H9 (cell line): ENCODE data around the gene TMEM59L. TPM values are rescaled to one million over a fixed set of nuclear protein-coding genes. Genes with fewer than 3 reads are reported as not detected.

Source experiments
- DNase-seq: peaks from one replicate; pipeline ENCODE4 v3.0.0-alpha.2; 2017
- H2AFZ ChIP-seq: one replicate; pipeline ENCODE4 v1.6.1; 2013; ENCODE audit warnings: mild to moderate bottlenecking, low read length, control low read depth, moderate library complexity
- H2AK5ac ChIP-seq: 2 replicates; pipeline ENCODE4 v1.6.1; 2013; ENCODE audit warnings: low read length, control low read depth, mixed read lengths; ENCODE audit not compliant: insufficient read length
- H2BK120ac ChIP-seq: one replicate; pipeline ENCODE4 v1.6.1; 2013; ENCODE audit warnings: low read depth, mild to moderate bottlenecking, low read length, control low read depth, inconsistent platforms; ENCODE audit not compliant: poor library complexity, severe bottlenecking
- H2BK12ac ChIP-seq: 2 replicates; pipeline ENCODE4 v1.6.1; 2013; ENCODE audit warnings: low read length, control low read depth, mixed read lengths, low read depth; ENCODE audit not compliant: insufficient read length
- H2BK15ac ChIP-seq: 2 replicates; pipeline ENCODE4 v1.6.1; 2013; ENCODE audit warnings: low read depth, low read length, control low read depth
- H2BK20ac ChIP-seq: one replicate; pipeline ENCODE4 v1.6.1; 2013; ENCODE audit warnings: low read depth, mild to moderate bottlenecking, low read length, control low read depth, inconsistent platforms; ENCODE audit not compliant: poor library complexity, severe bottlenecking
- H2BK5ac ChIP-seq: 2 replicates; pipeline ENCODE4 v1.6.1; 2013; ENCODE audit warnings: low read length, control low read depth, mixed read lengths; ENCODE audit not compliant: insufficient read length
- H3K14ac ChIP-seq: 2 replicates; pipeline ENCODE4 v1.6.1; 2013; ENCODE audit warnings: low read length, control low read depth; ENCODE audit not compliant: insufficient read depth
- H3K18ac ChIP-seq: 2 replicates; pipeline ENCODE4 v1.6.1; 2013; ENCODE audit warnings: low read depth, mild to moderate bottlenecking, mixed read lengths, low read length, control low read depth; ENCODE audit not compliant: insufficient read length
- H3K23ac ChIP-seq: 2 replicates; pipeline ENCODE4 v1.6.1; 2013; ENCODE audit warnings: low read length, control low read depth, mixed read lengths, low read depth; ENCODE audit not compliant: insufficient read length
- H3K23me2 ChIP-seq: 2 replicates; pipeline ENCODE4 v1.6.1; 2013; ENCODE audit warnings: low read depth, mild to moderate bottlenecking, mixed read lengths, low read length, control low read depth; ENCODE audit not compliant: insufficient read length, poor library complexity, severe bottlenecking
- H3K27ac ChIP-seq: 2 replicates; pipeline ENCODE4 v1.5.1; 2013; ENCODE audit warnings: low read length, control low read depth, mixed read lengths, low read depth; ENCODE audit not compliant: insufficient read length
- H3K27me3 ChIP-seq: 2 replicates; pipeline ENCODE4 v1.6.1; 2013; ENCODE audit warnings: low read length, control low read depth, inconsistent platforms; ENCODE audit not compliant: insufficient read depth
- H3K4ac ChIP-seq: 2 replicates; pipeline ENCODE4 v1.6.1; 2013; ENCODE audit warnings: low read depth, mild to moderate bottlenecking, control low read depth, inconsistent platforms, low read length, moderate library complexity
- H3K4me1 ChIP-seq: 2 replicates; pipeline ENCODE4 v1.6.1; 2013; ENCODE audit warnings: low read length, control low read depth, inconsistent platforms; ENCODE audit not compliant: insufficient read depth
- H3K4me2 ChIP-seq: 2 replicates; pipeline ENCODE4 v1.6.1; 2013; ENCODE audit warnings: low read length, control low read depth, mixed read lengths; ENCODE audit not compliant: insufficient read length, insufficient read depth
- H3K56ac ChIP-seq: 2 replicates; pipeline ENCODE4 v1.6.1; 2013; ENCODE audit warnings: low read depth, mild to moderate bottlenecking, mixed read lengths, low read length, control low read depth; ENCODE audit not compliant: insufficient read length
- H3K79me1 ChIP-seq: 2 replicates; pipeline ENCODE4 v1.6.1; 2013; ENCODE audit warnings: low read depth, mild to moderate bottlenecking, moderate library complexity, low read length, control low read depth, inconsistent platforms; ENCODE audit not compliant: insufficient read depth, poor library complexity, severe bottlenecking
- H3K79me2 ChIP-seq: 2 replicates; pipeline ENCODE4 v1.6.1; 2013; ENCODE audit warnings: low read length, control low read depth, inconsistent platforms; ENCODE audit not compliant: insufficient read depth
- H3K9ac ChIP-seq: 2 replicates; pipeline ENCODE4 v1.6.1; 2013; ENCODE audit warnings: low read length, control low read depth, mixed read lengths; ENCODE audit not compliant: insufficient read length; ENCODE audit errors: extremely low read depth
- H3K9me3 ChIP-seq: one replicate; pipeline ENCODE4 v1.6.1; 2013; ENCODE audit warnings: low read depth, low read length, inconsistent platforms; ENCODE audit not compliant: control insufficient read depth
- H3T11ph ChIP-seq: one replicate; pipeline ENCODE4 v1.6.1; 2013; ENCODE audit warnings: mild to moderate bottlenecking, low read length, control low read depth, inconsistent platforms
- H4K20me1 ChIP-seq: one replicate; pipeline ENCODE4 v1.6.1; 2013; ENCODE audit not compliant: control insufficient read depth, insufficient read length, insufficient read depth
- H4K5ac ChIP-seq: 2 replicates; pipeline ENCODE4 v1.6.1; 2013; ENCODE audit warnings: low read depth, mild to moderate bottlenecking, mixed read lengths, low read length, control low read depth; ENCODE audit not compliant: insufficient read length
- H4K8ac ChIP-seq: replicated peaks from 2 replicates; pipeline ENCODE4 v1.6.1; 2013; ENCODE audit warnings: low read length, control low read depth, mixed read lengths, low read depth; ENCODE audit not compliant: insufficient read length
- H4K91ac ChIP-seq: 2 replicates; pipeline ENCODE4 v1.6.1; 2013; ENCODE audit warnings: low read depth, mild to moderate bottlenecking, moderate library complexity, mixed read lengths, low read length, control low read depth; ENCODE audit not compliant: insufficient read length
- H3K27ac Mint-ChIP-seq, 3 experiments: 2 replicates in 2 of 3; 3 replicates in 1 of 3; pipeline ENCODE4 v1.8.0; 2020 to 2021; ENCODE audit warnings: mixed read lengths in 3 of 3, mild to moderate bottlenecking in 1 of 3, moderate library complexity in 1 of 3
- H3K27me3 Mint-ChIP-seq: 2 replicates; pipeline ENCODE4 v1.8.0; 2021; ENCODE audit warnings: low read depth, mild to moderate bottlenecking, moderate library complexity, mixed read lengths
- H3K36me3 Mint-ChIP-seq, 3 experiments: 2 replicates in 2 of 3; 3 replicates in 1 of 3; pipeline ENCODE4 v1.8.0; 2020 to 2021; ENCODE audit warnings: low read depth in 3 of 3, mixed read lengths in 3 of 3; ENCODE audit not compliant: insufficient read depth in 1 of 3
- H3K4me1 Mint-ChIP-seq, 2 experiments: 2 replicates each; pipeline ENCODE4 v1.8.0; 2020; ENCODE audit warnings: mixed read lengths in 2 of 2
- H3K4me3 Mint-ChIP-seq, 2 experiments: 2 replicates in 1 of 2; 3 replicates in 1 of 2; pipeline ENCODE4 v1.8.0; 2020 to 2021; ENCODE audit warnings: mild to moderate bottlenecking in 2 of 2, mixed read lengths in 2 of 2, moderate library complexity in 1 of 2
- H3K9me3 Mint-ChIP-seq, 2 experiments: 2 replicates in 1 of 2; 3 replicates in 1 of 2; pipeline ENCODE4 v1.8.0; 2020; ENCODE audit warnings: mild to moderate bottlenecking in 2 of 2, mixed read lengths in 2 of 2, moderate library complexity in 1 of 2
- WGBS: extraction: QIAGEN DNeasy Blood & Tissue Kit; methylation state at CpG from one replicate; pipeline ENCODE4 v1.1.7; 2013; ENCODE audit warnings: missing lambda C conversion rate, low lambda C conversion rate, mixed read lengths; ENCODE audit not compliant: insufficient read length; ENCODE audit errors: extremely low coverage; 5-methylcytosine and 5-hydroxymethylcytosine counted together
- total RNA-seq: library from RNA; stranded (reverse); gene quantifications from 2 replicates; pipeline ENCODE4 v1.2.1, GENCODE V29; 2021
- TF ChIP-seq, protein P1 (sequence below): fragments of 200-600 bp; sonication (generic); conservative IDR thresholded peaks from 3 replicates; pipeline ENCODE4 v1.8.0; 2021; ENCODE audit warnings: antibody characterized with exemption, mild to moderate bottlenecking

TMEM59L gene
- total RNA-seq, 1 experiment from 2014 or later: 12.0 TPM

- Histone ChIP-seq H4K20me1 (no peaks in the 10 kb centered on the region), H3K4me1 (peaks cover 9% of the 10 kb centered on the region), H2BK5ac (no peak overlapping the region), H3K4ac (no peak overlapping the region), H3K9ac (no peak overlapping the region), H3K23me2 (peaks cover 3% of the 10 kb centered on the region), H3K56ac (no peak overlapping the region), H4K91ac (no peak overlapping the region), H3K79me1 (no peaks in the 10 kb centered on the region), H3K14ac (no peak overlapping the region), H4K8ac (no peak overlapping the region), H3K79me2 (no peaks in the 10 kb centered on the region), H3K27ac (no peak overlapping the region), H2BK15ac (no peak overlapping the region), H3K18ac (no peak overlapping the region), H2BK20ac (no peak overlapping the region), H3K4me2 (peak overlapping the region; percentile 1), H3T11ph (no peak overlapping the region), H2BK12ac (no peak overlapping the region), H3K9me3 (no peaks in the 10 kb centered on the region), H4K5ac (no peak overlapping the region), H2BK120ac (no peak overlapping the region), H2AK5ac (no peak overlapping the region), H3K27me3 (peaks cover 64% of the 10 kb centered on the region), H2AFZ (no peak overlapping the region), H3K23ac (no peak overlapping the region)
- H3K4me3 Mint-ChIP-seq: peak overlapping the region; percentile 64 to 75
- H3K9me3 Mint-ChIP-seq: no peaks in the 10 kb centered on the region; a peak in 1 of 5 replicates
- peak overlapping the region in 2 of 3 experiments; percentile 26 to 40; a peak in 2 of 7 replicates for H3K27ac Mint-ChIP-seq
- DNase-seq: no peak
- no CpG with 5 or more reads among the region's 17 CpGs for WGBS
- TF ChIP-seq, protein P1, sequence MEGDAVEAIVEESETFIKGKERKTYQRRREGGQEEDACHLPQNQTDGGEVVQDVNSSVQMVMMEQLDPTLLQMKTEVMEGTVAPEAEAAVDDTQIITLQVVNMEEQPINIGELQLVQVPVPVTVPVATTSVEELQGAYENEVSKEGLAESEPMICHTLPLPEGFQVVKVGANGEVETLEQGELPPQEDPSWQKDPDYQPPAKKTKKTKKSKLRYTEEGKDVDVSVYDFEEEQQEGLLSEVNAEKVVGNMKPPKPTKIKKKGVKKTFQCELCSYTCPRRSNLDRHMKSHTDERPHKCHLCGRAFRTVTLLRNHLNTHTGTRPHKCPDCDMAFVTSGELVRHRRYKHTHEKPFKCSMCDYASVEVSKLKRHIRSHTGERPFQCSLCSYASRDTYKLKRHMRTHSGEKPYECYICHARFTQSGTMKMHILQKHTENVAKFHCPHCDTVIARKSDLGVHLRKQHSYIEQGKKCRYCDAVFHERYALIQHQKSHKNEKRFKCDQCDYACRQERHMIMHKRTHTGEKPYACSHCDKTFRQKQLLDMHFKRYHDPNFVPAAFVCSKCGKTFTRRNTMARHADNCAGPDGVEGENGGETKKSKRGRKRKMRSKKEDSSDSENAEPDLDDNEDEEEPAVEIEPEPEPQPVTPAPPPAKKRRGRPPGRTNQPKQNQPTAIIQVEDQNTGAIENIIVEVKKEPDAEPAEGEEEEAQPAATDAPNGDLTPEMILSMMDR: no peak
- H3K4me1 Mint-ChIP-seq: peaks cover 31 to 43% of the 10 kb centered on the region in 2 experiments
- H3K27me3 Mint-ChIP-seq: peaks cover 86% of the 10 kb centered on the region
- peaks cover 0 to 6% (median 0%) of the 10 kb centered on the region in 3 experiments; a peak in 2 of 7 replicates for H3K36me3 Mint-ChIP-seq
These were observed 7.5 kb upstream of the TMEM59L start for GRCh38 chr19:18605196-18605545.
